ENCODE results near the gene EPHX1.

Gene EPHX1

GRCh38 chr1:225860107-225860506, 50.2 kb downstream of the EPHX1 start:
- no peak for DNase-seq (ENCODE audit: insufficient read length, low spot score)
- no peak for FAIRE-seq

GRCh38 chr1:225860876-225861441, 51.0 kb downstream of the EPHX1 start:
- DNase-seq (ENCODE audit: insufficient read length, low spot score), result no peak
- FAIRE-seq, result no peak

GRCh38 chr1:225861834-225862580, 52.1 kb downstream of the EPHX1 start:
- FAIRE-seq (no peak), DNase-seq (ENCODE audit: insufficient read length, low spot score) (no peak)

- DNase-seq (ENCODE audit: insufficient read length, low spot score) (no peak), FAIRE-seq (no peak)
Observed at GRCh38 chr1:225862581-225862950, 52.6 kb downstream of the EPHX1 start.

- DNase-seq (ENCODE audit: insufficient read length, low spot score) (no peak), FAIRE-seq (no peak)
Observed at GRCh38 chr1:225863167-225863566, 53.2 kb downstream of the EPHX1 start.

GRCh38 chr1:225865514-225865913, 55.6 kb downstream of the EPHX1 start:
- FAIRE-seq (no peak), DNase-seq (ENCODE audit: insufficient read length, low spot score) (no peak)

- FAIRE-seq (no peak), DNase-seq (ENCODE audit: insufficient read length, low spot score) (no peak)
Observed at GRCh38 chr1:225866061-225866837, 56.3 kb downstream of the EPHX1 start.

GRCh38 chr1:225866981-225867380, 57.1 kb downstream of the EPHX1 start:
- no peak for FAIRE-seq
- no peak for DNase-seq (ENCODE audit: insufficient read length, low spot score)

GRCh38 chr1:225868631-225869330, 58.9 kb downstream of the EPHX1 start:
- no peak for DNase-seq (ENCODE audit: insufficient read length, low spot score)
- FAIRE-seq, result no peak

- FAIRE-seq, result no peak
- no peak for DNase-seq (ENCODE audit: insufficient read length, low spot score)
Observed at GRCh38 chr1:225870911-225871310, 61.0 kb downstream of the EPHX1 start.

GRCh38 chr1:225871359-225872074, 61.6 kb downstream of the EPHX1 start:
- no peak for DNase-seq (ENCODE audit: insufficient read length, low spot score)
- FAIRE-seq, result no peak

GRCh38 chr1:225872075-225872430, 62.1 kb downstream of the EPHX1 start:
- DNase-seq (ENCODE audit: insufficient read length, low spot score) (no peak), FAIRE-seq (no peak)

GRCh38 chr1:225873281-225873850, 63.4 kb downstream of the EPHX1 start:
- DNase-seq (ENCODE audit: insufficient read length, low spot score) (no peak), FAIRE-seq (no peak)

GRCh38 chr1:225874431-225874830, 64.5 kb downstream of the EPHX1 start:
- FAIRE-seq (no peak), DNase-seq (ENCODE audit: insufficient read length, low spot score) (no peak)

GRCh38 chr1:225875044-225875815, 65.3 kb downstream of the EPHX1 start:
- DNase-seq (ENCODE audit: insufficient read length, low spot score), result no peak
- no peak for FAIRE-seq

GRCh38 chr1:225876900-225877510, 67.1 kb downstream of the EPHX1 start:
- DNase-seq (ENCODE audit: insufficient read length, low spot score) (no peak), FAIRE-seq (no peak)

- DNase-seq (ENCODE audit: insufficient read length, low spot score) (no peak), FAIRE-seq (no peak)
Observed at GRCh38 chr1:225877580-225877979, 67.7 kb downstream of the EPHX1 start.

GRCh38 chr1:225878282-225878681, 68.4 kb downstream of the EPHX1 start:
- FAIRE-seq (no peak), DNase-seq (ENCODE audit: insufficient read length, low spot score) (no peak)

- FAIRE-seq, result no peak
- no peak for DNase-seq (ENCODE audit: insufficient read length, low spot score)
Observed at GRCh38 chr1:225879521-225880221, 69.7 kb downstream of the EPHX1 start.

Measured in GM19239 (cell line).